ENCODE data around the gene SPDYE6. TPM values are rescaled to one million over a fixed set of nuclear protein-coding genes. Genes with fewer than 3 reads are reported as not detected.

SPDYE6 gene
- total RNA-seq, 1 donor from 2014 or later = not detected

- Mint-ChIP-seq H3K9me3 (ENCODE audit: unreplicated experiment) (no peaks in the 10 kb centered on the region), H3K4me1 (ENCODE audit: unreplicated experiment) (peaks cover 21% of the 10 kb centered on the region), H3K36me3 (ENCODE audit: unreplicated experiment) (peaks cover 5% of the 10 kb centered on the region), H3K27ac (ENCODE audit: unreplicated experiment) (no peak overlapping the region), H3K4me3 (ENCODE audit: unreplicated experiment) (no peak overlapping the region), H3K27me3 (ENCODE audit: unreplicated experiment) (peaks cover 2% of the 10 kb centered on the region)
- DNase-seq (ENCODE audit: extremely low spot score, unreplicated experiment) = no peak
- TF ChIP-seq CTCF (IDR thresholded peaks at IDR 0.05) = no peak
These were observed 34.7 kb downstream of the SPDYE6 start for GRCh38 chr7:102321351-102322201.

GRCh38 chr7:102320601-102321350 is 35.5 kb downstream of the SPDYE6 start:
- peaks cover 5% of the 10 kb centered on the region for H3K36me3 Mint-ChIP-seq (ENCODE audit: unreplicated experiment)
- no peak overlapping the region for H3K27ac Mint-ChIP-seq (ENCODE audit: unreplicated experiment)
- DNase-seq (ENCODE audit: extremely low spot score, unreplicated experiment) = no peak
- H3K4me1 Mint-ChIP-seq (ENCODE audit: unreplicated experiment) = peaks cover 21% of the 10 kb centered on the region
- H3K27me3 Mint-ChIP-seq (ENCODE audit: unreplicated experiment) = no peaks in the 10 kb centered on the region
- no peak for TF ChIP-seq CTCF (IDR thresholded peaks at IDR 0.05)
- H3K4me3 Mint-ChIP-seq (ENCODE audit: unreplicated experiment) = no peak overlapping the region
- H3K9me3 Mint-ChIP-seq (ENCODE audit: unreplicated experiment) = no peaks in the 10 kb centered on the region

DNA sequence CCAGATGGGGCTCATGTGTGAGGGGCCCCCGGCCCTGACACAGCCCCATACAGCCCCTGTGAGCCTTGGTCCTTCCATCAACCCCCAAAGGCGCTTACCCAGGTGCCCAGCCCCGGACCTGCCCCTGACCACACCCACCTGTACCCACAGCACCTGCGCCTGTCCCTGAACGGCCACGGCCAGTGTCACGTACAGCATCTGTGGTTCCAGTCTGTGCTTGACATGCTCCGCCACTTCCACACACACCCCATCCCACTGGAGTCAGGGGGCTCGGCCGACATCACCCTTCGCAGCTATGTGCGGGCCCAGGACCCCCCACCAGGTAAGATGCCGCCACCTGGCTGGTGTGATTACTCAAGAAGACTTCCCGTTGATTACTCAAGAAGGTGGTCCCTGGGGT is 36.1 kb downstream of the SPDYE6 start:
- no peak for TF ChIP-seq CTCF (IDR thresholded peaks at IDR 0.05)
- Mint-ChIP-seq H3K27ac (ENCODE audit: unreplicated experiment) (no peak overlapping the region), H3K36me3 (ENCODE audit: unreplicated experiment) (peaks cover 5% of the 10 kb centered on the region), H3K4me3 (ENCODE audit: unreplicated experiment) (no peak overlapping the region), H3K9me3 (ENCODE audit: unreplicated experiment) (no peaks in the 10 kb centered on the region), H3K27me3 (ENCODE audit: unreplicated experiment) (no peaks in the 10 kb centered on the region), H3K4me1 (ENCODE audit: unreplicated experiment) (peaks cover 21% of the 10 kb centered on the region)
- DNase-seq (ENCODE audit: extremely low spot score, unreplicated experiment) = no peak

GRCh38 chr7:102319671-102320070 is 36.6 kb downstream of the SPDYE6 start:
- Mint-ChIP-seq H3K27me3 (ENCODE audit: unreplicated experiment) (no peaks in the 10 kb centered on the region), H3K4me1 (ENCODE audit: unreplicated experiment) (peaks cover 21% of the 10 kb centered on the region), H3K27ac (ENCODE audit: unreplicated experiment) (no peak overlapping the region), H3K9me3 (ENCODE audit: unreplicated experiment) (no peaks in the 10 kb centered on the region), H3K4me3 (ENCODE audit: unreplicated experiment) (no peak overlapping the region), H3K36me3 (ENCODE audit: unreplicated experiment) (peaks cover 5% of the 10 kb centered on the region)
- DNase-seq (ENCODE audit: extremely low spot score, unreplicated experiment) = no peak
- TF ChIP-seq CTCF (IDR thresholded peaks at IDR 0.05) = no peak

GRCh38 chr7:102318482-102318971 is 37.7 kb downstream of the SPDYE6 start:
- no peak overlapping the region for H3K27ac Mint-ChIP-seq (ENCODE audit: unreplicated experiment)
- H3K36me3 Mint-ChIP-seq (ENCODE audit: unreplicated experiment) = peaks cover 9% of the 10 kb centered on the region
- no peak for DNase-seq (ENCODE audit: extremely low spot score, unreplicated experiment)
- H3K4me1 Mint-ChIP-seq (ENCODE audit: unreplicated experiment) = peaks cover 21% of the 10 kb centered on the region
- no peaks in the 10 kb centered on the region for H3K9me3 Mint-ChIP-seq (ENCODE audit: unreplicated experiment)
- no peaks in the 10 kb centered on the region for H3K27me3 Mint-ChIP-seq (ENCODE audit: unreplicated experiment)
- H3K4me3 Mint-ChIP-seq (ENCODE audit: unreplicated experiment) = no peak overlapping the region
- TF ChIP-seq CTCF (IDR thresholded peaks at IDR 0.05) = no peak

Data from osteocyte (in vitro differentiated cells).